HEK293 (cell line): ENCODE measurements around the gene NFIB.

Experiments
- ZBTB1 ChIP-seq: fragments of 450-650 bp; formaldehyde crosslinking; IDR thresholded peaks from 2 replicates; pipeline ENCODE4 v1.5.1; 2016; ENCODE audit warnings: missing biosample characterization, missing genetic modification characterization
- ZEB2 ChIP-seq: fragments of 450-650 bp; formaldehyde crosslinking; IDR thresholded peaks from 2 replicates; pipeline ENCODE4 v1.5.1; 2016; ENCODE audit warnings: missing biosample characterization, missing genetic modification characterization
- ZFP41 ChIP-seq: fragments of 450-650 bp; formaldehyde crosslinking; IDR thresholded peaks from 2 replicates; pipeline ENCODE4 v1.5.1; 2016; ENCODE audit warnings: missing biosample characterization, missing genetic modification characterization, borderline replicate concordance
- ZNF501 ChIP-seq: fragments of 450-650 bp; formaldehyde crosslinking; IDR thresholded peaks from 2 replicates; pipeline ENCODE4 v1.5.1; 2016; ENCODE audit warnings: missing biosample characterization, missing genetic modification characterization
- ZNF76 ChIP-seq: fragments of 450-650 bp; formaldehyde crosslinking; IDR thresholded peaks from 2 replicates; pipeline ENCODE4; 2016; ENCODE audit warnings: low read depth, missing biosample characterization, missing genetic modification characterization, borderline replicate concordance
- TF ChIP-seq, protein P1 (sequence below): fragments of 450-650 bp; formaldehyde crosslinking; IDR thresholded peaks from 2 replicates; pipeline ENCODE4 v1.5.1; 2016; ENCODE audit warnings: missing biosample characterization, missing genetic modification characterization
- TF ChIP-seq, protein P2 (sequence below): fragments of 450-650 bp; formaldehyde crosslinking; IDR thresholded peaks from 2 replicates; pipeline ENCODE4 v1.5.1; 2016; ENCODE audit warnings: missing biosample characterization, missing genetic modification characterization, borderline replicate concordance

DNA sequence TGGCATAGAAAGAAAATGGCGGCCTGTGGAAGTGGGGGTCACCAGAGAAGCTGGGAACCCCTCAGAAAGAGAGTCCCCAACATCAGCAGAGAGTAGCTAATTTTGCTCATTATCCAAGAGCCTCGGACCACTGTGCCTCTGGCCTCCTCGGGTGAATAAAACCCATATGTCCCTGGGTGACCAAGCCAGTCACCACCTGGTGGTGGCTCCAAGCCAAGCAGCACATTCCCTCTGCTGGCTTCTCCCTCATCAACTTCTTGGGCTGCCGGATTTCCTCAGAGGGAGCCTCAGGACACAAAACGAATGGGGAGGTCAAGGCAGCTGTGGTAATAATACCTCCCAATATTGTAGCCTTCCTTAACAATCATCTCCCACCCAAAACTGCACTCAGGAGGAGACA, 242.5 kb downstream of the NFIB start:
- TF ChIP-seq ZEB2 (no peak), ZNF501 (tag by site-specific recombination) (no peak), ZBTB1 (tag by site-specific recombination) (no peak), ZNF76 (no peak), ZFP41 (no peak)
- TF ChIP-seq, protein P1, sequence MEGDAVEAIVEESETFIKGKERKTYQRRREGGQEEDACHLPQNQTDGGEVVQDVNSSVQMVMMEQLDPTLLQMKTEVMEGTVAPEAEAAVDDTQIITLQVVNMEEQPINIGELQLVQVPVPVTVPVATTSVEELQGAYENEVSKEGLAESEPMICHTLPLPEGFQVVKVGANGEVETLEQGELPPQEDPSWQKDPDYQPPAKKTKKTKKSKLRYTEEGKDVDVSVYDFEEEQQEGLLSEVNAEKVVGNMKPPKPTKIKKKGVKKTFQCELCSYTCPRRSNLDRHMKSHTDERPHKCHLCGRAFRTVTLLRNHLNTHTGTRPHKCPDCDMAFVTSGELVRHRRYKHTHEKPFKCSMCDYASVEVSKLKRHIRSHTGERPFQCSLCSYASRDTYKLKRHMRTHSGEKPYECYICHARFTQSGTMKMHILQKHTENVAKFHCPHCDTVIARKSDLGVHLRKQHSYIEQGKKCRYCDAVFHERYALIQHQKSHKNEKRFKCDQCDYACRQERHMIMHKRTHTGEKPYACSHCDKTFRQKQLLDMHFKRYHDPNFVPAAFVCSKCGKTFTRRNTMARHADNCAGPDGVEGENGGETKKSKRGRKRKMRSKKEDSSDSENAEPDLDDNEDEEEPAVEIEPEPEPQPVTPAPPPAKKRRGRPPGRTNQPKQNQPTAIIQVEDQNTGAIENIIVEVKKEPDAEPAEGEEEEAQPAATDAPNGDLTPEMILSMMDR (tag by site-specific recombination): no peak
- TF ChIP-seq, protein P2, sequence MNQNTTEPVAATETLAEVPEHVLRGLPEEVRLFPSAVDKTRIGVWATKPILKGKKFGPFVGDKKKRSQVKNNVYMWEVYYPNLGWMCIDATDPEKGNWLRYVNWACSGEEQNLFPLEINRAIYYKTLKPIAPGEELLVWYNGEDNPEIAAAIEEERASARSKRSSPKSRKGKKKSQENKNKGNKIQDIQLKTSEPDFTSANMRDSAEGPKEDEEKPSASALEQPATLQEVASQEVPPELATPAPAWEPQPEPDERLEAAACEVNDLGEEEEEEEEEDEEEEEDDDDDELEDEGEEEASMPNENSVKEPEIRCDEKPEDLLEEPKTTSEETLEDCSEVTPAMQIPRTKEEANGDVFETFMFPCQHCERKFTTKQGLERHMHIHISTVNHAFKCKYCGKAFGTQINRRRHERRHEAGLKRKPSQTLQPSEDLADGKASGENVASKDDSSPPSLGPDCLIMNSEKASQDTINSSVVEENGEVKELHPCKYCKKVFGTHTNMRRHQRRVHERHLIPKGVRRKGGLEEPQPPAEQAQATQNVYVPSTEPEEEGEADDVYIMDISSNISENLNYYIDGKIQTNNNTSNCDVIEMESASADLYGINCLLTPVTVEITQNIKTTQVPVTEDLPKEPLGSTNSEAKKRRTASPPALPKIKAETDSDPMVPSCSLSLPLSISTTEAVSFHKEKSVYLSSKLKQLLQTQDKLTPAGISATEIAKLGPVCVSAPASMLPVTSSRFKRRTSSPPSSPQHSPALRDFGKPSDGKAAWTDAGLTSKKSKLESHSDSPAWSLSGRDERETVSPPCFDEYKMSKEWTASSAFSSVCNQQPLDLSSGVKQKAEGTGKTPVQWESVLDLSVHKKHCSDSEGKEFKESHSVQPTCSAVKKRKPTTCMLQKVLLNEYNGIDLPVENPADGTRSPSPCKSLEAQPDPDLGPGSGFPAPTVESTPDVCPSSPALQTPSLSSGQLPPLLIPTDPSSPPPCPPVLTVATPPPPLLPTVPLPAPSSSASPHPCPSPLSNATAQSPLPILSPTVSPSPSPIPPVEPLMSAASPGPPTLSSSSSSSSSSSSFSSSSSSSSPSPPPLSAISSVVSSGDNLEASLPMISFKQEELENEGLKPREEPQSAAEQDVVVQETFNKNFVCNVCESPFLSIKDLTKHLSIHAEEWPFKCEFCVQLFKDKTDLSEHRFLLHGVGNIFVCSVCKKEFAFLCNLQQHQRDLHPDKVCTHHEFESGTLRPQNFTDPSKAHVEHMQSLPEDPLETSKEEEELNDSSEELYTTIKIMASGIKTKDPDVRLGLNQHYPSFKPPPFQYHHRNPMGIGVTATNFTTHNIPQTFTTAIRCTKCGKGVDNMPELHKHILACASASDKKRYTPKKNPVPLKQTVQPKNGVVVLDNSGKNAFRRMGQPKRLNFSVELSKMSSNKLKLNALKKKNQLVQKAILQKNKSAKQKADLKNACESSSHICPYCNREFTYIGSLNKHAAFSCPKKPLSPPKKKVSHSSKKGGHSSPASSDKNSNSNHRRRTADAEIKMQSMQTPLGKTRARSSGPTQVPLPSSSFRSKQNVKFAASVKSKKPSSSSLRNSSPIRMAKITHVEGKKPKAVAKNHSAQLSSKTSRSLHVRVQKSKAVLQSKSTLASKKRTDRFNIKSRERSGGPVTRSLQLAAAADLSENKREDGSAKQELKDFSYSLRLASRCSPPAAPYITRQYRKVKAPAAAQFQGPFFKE: no peak
